ENCODE measurements around the gene CD5L.
A peak's percentile ranks its signal among the peaks of the same experiment; 100 is the strongest.

CD5L gene

DNA sequence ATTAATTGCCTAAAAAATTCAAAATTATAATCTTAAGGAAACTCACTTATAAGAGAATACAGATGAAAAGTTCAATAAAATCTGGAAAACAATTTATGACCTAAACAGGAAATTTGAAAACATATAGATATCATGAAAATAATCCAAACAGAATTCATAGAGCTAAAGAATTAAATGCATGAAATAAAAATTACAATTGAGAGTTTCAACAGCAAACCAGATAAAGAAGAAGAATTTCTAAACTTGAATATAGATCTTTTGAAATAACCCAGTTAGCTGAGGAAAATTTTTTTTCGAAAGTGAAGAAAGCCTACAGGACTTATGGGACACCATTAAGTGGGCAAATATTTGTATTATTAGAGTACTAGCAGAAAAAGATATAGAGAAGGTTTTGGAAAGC is 28.3 kb downstream of the CD5L start:
- DNase-seq (ENCODE audit: low spot score): no peak

DNA sequence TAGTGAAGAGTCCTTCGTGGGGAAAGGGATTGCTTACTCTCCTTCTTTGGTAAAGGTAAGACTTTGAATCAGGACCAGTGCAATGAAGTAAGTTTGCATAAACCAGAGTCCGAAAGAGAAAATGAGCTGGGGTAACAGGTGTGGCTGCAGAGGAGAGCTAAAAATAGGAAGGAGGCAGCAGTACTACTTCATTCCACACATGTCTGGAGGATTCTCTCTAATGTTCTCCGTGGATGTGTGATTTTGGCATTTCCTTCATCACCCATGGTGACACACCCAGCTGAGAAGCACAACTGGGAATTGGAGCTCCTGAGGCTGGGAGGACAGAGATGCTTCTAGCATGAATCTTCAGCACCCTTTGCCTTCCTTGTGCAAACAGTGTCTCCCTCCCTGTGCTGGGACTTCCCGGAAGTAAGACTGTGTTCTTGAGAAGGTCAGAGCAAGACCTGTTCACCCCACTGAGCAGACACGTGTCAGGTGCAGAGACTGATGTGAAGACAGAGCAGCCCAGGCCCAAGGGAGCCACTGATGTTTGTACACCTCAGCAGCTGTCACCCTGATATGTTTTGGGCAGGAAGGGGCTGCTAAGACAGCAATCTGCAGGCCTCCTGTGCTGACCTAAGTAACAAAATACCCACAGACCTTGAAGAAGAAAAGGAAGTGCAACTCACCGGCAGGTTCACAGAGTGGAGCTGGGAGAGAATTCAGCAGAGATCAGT is 35.0 kb downstream of the CD5L start:
- DNase-seq (ENCODE audit: low spot score): peak; percentile 99

DNA sequence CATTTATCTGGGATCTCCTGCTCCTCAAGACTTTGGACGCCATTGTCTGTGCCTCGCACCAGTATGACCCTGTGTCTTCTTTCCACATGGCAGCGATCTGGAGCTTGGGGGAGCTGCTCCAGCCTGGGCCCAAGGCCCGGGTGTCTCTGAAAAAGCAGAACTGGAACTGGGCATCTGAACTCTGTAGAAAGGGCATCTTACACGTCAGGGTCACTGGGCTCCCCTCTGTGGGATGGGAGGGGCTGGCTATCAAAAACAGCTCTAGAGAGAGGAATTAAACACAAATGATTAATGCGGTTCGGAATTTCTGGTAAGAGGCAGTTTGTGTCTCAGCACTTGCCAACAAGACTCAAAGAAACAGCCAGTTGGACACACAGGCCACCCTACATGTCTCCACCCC is 37.8 kb downstream of the CD5L start:
- no peak for DNase-seq (ENCODE audit: low spot score)

DNA sequence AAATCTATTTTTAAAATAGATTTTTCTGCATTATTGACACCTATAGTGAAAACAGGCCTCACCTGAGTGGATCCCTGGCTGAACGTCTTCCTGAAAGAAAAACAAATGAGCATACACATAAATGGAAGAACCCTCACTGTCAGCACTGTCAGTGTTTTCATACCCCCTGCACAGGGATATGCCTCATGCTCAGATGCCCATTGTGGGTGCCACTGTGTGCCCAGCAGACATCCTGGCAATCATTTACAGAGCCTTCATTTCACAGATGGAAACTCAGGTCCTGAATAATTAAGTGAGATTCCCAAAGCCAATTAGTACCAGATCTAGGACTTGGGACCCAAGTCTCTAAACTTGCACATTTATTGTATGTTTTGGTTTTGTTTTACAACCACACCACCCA is 41.6 kb downstream of the CD5L start:
- DNase-seq (ENCODE audit: low spot score): no peak

DNA sequence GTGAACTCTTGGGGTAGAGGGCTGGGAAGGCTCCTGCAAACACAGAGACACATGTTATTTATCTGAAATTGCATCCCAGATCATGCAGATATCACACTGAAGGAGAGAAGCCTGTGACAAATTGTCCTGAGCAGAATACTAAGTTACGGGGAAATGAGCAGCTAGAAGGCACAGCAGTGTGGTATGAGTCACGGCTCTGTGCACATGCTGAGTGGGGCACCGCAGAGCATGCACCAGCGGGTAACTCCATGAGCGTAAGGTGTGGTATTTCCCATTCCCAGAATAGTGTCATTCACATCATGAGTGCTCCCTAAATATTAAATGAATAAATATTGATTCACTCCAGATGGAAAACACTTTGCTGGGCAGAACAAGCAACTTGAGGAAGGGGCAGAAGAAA is 43.4 kb downstream of the CD5L start:
- DNase-seq (ENCODE audit: low spot score): peak; percentile 30

DNA sequence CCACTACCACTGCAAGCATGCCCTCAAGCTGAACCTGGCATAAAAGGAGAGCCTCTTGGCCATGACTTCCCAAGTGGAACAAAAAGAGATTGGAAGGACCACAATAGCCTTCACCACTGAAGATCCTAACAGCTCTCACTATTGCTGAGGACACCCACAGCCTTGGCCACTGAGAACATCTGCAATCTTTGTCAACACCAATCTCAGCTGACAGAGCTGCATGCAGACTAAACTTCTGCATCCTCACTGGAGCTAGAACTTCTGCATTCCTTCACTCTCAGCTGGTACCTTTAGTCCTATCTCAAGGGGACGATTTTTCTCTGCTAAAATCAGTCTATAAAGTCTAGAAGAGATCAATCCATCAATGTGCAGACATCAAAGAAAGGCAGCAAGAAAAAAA is 56.4 kb downstream of the CD5L start:
- peak; percentile 70 for DNase-seq (ENCODE audit: low spot score)

DNA sequence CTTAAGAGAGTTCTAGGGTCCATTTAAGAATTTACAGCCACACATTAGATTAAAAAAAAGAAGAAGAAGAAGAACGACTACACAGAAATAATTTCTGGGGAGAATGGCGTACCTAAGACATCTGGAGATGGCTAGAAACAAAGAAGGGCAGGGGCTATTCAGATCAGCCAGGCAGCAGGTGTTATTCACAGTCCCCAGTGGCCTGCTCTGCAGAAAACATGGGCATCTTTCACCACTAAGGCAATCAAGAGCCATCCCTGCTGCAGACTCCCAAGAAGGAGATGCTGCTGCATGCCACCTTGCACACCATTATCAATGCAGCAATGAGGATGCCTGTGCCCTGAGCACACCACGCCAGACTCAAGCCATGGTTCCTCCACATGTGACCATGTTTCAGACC is 56.8 kb downstream of the CD5L start:
- peak; percentile 70 for DNase-seq (ENCODE audit: low spot score)

DNA sequence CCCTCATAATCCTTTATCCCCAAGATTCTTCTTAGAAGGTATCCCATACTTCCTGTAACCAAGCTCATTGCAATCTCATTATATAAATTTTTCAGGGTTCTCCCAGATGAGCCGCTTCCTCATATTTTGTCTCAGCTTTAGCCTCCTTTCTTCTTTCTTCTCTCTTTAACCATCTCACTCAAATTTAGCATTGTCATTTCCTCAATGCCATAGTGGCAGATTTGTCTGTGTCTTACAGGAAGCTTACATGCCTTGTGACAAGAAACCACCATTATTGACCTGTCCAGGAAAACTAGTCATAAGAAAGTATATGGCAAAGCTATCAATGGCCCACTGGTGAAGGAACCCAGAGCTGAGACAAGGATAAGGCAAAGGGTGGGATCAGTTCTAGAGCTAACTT is 58.7 kb downstream of the CD5L start:
- peak; percentile 61 for DNase-seq (ENCODE audit: low spot score)

DNA sequence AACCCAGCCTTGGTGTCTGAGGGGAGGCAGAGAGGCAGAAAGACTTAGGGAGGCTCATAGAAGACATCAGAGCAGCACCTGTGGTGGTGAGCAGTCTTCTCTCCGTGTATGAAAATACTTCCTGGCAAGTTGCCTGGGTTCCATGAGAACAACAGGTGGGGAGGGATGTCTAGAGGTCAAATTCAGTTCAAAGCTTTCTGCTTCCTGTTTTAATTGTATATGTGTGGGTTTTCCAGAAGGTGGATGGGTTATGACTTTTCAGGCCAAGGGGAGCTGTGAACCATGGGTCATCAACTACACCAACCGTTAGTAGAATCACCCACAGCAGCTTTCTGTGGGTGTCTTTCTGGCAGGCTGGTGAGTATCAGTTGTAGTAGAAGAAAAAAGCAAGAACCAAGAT is 60.6 kb downstream of the CD5L start:
- peak; percentile 91 for DNase-seq (ENCODE audit: low spot score)
